ENCODE results near the gene P2RX7.
A peak's percentile ranks its signal among the peaks of the same experiment; 100 is the strongest.

Gene P2RX7
- total RNA-seq: 13.2 to 27.8 (median 21.0) reads per million in 4 donors

DNA sequence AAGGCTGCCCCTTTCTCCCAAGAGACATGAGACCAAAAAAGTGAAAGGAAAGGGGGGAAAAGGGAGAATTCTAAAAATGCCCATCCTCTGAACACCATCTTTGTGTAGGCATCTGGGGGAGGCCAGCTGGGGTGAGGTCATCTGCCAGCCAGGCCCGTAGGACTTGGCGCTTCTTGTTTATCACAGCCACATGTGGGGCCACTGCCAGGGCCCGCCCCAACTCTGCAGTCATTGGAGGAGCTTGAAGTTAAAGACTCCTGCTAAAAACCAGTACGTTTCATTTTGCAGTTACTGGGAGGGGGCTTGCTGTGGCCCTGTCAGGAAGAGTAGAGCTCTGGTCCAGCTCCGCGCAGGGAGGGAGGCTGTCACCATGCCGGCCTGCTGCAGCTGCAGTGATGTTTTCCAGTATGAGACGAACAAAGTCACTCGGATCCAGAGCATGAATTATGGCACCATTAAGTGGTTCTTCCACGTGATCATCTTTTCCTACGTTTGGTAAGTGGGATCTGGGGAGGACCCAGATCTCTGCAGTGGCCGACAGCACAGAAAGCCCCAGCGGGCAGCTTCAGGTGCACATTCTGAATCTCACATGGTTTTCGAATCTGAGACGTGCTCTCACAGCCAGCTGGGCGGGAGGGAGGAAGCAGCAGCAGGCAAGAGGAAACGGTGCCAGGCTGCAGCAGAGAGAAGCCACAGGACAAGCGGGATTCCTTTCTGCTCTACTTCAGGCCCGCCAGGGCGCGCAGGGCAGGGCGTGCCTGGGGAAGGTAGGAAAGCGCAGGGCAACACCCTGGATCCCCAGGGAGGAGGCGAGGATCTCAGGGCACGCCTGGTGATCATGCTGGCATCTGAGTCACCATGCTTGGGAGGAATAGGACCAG lies at the start of gene P2RX7:
Gene P2RX7 (plus strand): TSS at position 276 of the 881 bp plus-strand sequence. CDS start 95 bp downstream, at position 371.
- DNase-seq: peak in 3 of 5 donors; percentile 6 to 52 (median 21)

DNA sequence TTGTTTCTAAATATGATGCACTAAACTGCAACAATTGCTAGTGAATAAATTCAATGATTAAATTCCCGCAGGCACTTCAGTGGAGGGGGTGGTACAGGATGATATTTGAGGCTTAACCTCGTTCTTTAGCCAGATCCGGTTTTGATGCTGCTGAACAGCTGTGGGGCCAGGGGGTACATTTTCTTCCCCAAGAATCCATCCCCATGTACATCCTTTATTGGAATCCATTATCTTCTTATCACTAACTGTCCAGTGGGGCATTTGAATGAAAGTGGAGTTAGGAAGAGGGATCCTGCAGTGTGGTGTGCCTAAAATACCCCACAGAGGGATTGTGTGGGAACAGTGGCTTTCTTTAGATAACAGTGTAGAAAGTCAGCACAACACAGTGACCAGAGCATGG lies 48.4 kb upstream of the P2RX7 start:
- no peak for DNase-seq

DNA sequence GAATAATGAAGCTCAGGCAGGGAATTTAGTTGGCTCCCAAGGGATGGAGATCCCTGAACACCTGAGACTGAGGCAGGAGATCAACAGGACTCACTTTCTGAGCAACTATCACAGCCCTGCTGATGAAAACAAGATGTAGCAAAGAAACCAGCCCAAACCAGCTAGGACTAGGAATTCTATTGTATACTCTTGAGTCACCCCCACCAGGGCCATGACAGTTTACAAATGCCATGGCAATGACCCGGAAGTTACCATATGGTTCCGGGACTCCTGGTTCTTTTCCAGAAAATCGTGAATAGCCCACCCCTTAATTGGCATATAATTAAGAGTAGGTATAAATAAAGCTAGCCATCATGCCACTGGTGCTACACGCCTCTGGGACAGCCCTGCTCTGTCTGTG lies 47.6 kb upstream of the P2RX7 start:
- no peak for DNase-seq

DNA sequence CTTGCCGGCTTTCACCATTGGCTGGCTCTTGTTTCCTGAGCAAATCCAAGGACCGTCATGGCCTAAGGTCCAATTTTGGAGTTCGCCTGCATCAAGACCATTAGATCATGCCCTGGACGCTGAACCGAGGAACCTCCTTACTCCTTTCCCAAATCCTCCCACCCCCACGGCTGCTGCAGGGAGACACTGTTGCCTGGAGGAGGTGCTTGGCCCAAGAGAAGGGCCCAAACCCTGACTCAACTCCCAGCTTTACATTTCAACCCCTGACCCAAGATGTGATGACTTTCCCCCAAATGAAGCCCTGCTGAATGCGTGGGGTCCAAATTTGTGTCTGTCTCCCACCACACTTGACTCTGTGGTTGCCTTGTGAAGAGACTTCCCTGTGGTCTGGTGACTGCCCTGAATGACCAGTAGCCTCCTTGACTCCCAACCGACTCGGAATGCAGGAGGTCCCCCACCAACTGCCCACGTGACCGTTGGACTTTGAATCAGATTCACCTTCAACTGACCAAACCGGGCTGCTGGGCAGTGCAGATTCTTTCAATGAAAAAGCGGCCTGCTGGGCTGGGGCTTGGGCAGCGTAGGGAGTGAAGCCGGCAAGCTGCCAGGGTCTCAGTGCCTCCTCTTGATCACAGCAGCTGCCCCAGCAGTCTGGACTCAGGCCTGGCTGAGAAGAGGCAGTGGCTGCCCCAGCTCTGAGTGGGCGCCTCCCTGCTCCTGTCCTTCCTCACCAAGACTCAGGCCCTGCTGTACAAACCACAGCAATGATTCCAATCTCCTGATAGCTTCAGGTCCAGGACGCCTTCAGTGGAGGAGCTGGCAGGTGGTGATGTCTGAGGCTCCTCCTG lies 46.9 kb upstream of the P2RX7 start:
- DNase-seq: no peak

DNA sequence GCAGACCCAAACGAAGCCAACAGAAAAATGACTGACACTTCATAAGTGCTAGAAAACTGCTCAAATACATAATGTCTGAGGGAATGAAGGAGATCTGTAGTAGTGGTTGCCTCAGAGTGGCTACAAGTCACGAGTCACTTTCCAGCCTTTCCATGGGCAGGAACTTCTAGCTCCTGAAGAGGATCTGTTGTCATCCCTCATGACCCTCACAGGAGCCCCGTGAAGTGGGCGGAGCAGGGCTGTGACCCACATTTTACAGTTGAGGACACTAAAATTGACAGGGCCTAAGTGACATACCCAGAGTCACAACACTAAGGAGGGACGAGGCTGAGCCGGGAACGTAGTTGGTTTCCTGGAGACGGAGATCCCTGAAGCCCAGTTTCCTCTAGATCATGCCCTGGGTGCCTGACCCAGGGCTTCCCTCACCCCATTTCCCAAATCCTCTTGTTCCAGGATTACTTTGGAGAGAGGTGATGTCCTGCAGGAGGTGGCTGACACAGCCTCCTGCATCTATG lies 45.8 kb upstream of the P2RX7 start:
- no peak for DNase-seq

DNA sequence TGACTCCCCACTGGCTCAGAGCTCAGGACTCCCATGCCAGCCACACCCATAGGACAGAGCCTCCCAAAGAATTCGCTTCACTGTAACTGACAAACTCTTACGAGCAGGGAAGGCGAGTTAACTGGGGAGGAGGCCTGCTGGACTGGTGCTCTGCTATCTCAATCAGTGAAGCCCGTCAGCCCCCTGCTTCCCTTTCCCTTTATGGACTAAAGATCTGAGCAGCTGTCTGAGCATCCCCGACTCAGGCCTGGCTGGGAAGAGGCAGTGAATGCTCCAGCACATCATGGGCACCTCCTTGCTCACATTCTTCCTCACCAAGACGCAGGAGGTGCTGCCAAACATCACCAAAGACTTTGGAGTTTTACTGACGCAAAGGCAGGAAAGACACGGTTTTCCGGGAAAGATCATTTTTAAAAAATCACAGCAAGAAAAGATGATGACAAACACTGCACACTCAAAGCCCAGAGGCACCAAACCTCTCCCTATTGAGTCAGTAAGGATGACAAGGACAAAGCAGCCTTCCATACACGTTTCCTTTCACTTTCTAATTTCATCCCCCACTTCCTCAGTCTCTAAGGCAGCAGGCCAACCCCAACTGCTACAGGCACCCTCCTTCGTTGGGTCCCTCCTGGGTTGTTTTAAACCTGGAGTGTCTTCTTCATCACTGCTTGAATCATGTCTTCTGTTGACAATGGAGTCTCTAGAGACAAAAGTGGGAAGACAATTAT lies 45.0 kb upstream of the P2RX7 start:
- DNase-seq: no peak

DNA sequence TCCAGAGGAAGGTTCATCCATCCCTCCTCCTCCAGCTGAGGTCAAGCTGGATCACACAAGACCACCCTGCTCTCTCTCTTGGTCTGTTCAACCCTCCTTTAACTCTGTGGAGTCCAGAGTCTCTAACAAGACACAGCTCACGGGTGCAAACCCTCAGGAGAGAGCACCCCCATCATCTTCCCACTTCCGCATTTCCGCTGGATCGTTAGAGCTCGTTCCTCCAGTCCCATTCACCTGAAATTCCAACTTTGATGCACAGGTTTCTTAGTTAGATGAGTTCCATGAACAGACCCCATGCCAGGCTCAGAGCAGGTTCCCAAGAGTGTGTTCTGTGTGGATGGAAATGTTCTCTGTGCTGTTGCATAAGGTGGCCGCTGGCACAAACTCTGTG lies 44.5 kb upstream of the P2RX7 start:
- no peak for DNase-seq

DNA sequence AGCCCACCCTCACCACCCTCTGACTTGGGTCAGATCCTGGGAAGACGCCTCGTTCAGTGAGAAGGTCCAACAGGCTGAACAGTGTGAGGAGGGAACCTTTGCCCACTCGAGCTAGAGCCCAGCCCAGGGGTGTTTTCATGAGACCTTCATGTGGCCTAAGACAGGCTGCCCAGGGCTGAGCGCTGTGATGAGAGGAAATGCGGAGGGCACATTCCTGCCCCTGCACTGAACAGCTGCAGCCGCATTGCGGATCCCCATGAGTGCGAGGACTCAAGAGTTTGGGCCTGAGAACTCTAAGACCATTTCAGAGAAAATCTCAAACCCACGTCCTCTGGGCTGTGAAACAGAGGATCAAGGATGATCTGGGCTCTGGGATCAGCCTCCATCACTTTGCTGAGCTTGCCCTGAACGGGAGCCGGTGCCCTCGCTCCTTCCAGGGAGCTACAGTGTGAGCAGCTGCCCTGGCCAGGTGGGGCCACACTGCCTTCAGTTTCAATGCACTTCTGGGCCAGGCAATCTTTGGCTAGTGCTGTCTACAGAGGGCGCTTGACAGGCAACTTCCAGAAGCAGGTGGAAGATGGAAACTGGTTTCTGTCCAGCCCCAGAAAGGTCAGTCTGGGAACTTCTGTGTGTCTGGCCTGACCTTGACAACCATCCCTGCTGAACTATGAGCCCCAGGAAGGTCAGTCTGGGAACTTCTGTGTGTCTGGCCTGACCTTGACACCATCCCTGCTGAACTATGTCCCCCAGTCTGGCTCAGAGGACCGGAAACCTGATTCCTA lies 43.5 kb upstream of the P2RX7 start:
- no peak for DNase-seq

DNA sequence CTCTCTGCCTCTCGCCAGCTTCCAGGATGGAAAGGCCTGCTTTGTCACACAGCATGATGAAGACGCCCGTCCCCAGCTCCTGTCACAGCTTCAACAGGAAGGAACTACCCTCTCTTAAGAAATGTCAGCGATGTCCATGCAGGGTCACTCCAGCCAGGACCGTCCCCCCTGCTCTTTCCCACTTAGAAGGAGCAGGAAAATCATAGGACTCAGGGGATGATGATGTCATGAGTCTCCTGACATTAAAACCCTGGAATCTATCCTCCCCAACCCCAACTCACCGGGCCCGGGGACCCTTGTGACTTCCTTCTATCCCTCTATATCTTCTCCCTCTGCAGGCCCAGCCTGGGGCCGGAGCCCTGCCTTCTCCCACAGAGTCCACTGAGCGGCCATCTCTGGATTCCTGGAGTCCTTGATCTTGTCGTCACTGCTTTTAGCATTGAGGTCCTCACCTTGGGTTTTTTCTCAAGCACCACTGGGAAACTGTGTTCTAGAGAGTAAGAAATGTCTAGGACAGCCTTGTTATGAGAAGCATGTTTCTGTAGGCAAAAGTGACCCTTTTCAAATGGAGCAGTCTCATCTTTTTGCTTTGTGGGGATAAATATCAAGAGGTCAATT lies 42.8 kb upstream of the P2RX7 start:
- DNase-seq: no peak

DNA sequence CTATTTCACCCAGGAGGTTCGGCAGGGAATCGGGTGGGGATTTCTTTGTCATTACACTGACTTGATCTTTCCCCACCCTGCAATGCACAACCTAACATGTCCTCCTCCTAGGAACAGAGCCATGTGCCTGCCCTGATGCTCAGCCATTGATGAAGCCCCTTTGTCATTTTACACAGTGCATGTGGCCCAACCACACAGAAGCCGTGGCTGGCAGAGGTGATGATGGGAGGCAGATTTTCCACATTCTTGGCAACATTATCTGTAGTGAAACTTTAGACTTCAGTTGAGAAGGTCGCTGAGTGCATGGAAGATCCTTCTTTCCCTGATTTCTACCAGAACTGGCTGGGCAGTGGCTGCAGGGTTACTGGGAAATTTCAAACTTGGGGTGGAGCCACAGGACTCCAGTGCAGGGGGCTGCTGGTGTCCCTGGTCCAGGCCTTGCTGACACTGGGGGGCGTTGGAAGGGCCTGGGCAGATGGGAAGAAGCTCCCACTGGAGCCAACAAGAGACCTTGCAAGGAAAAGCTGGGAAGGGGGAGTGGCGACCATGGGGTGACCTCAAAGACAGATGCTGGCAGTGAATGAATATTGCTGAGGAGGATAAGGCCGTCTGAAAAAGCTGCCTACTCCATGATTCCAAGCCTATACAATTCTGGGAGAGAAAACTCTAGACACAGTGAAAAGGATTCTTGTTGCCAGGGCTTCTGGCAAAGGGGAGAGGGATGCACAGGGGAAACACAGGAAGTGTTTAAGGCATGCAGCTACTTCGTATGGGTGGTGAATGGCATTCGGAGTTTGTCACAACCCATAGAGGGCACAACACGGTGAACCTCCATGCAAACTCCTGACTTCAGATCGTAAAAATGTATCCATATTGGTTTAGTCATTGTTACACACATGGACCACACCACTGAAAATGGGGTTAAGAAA lies 41.8 kb upstream of the P2RX7 start:
- DNase-seq: no peak

DNA sequence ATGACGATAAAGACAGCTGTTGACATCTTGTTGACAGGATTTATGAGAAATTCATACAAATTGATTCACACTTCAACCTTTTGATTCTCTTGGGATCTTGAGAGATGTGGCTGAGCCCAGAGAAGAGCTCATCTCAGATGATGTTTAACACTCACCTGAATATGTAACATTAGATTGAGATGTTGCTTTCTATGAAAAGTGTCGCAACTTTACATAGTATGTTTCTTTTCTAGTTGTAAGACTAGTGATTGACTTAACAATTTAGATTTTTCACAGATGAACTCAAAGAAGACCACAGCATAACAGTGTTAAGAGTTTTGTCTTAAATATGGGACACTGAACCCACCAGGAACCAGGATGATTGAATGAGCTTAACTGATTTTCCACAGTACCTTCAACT lies 40.6 kb upstream of the P2RX7 start:
- no peak for DNase-seq

DNA sequence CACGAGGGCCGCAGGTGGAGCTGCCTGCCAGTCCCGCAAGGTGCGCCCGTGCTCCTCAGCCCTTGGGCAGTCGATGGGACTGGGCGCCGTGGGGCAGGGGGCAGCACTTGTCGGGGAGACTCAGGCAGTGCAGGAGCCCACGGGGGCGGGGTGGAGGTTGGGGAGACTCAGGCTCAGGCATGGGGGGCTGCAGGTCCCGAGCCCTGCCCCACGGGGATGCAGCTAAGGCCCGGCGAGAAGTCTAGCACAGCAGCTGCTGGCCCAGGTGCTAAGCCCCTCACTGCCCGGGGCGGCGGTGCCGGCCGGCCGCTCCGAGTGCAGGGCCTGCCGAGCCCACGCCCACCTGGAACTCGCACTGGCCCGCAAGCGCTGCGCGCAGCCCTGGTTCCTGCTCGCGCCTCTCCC lies 39.2 kb upstream of the P2RX7 start:
- DNase-seq: no peak

DNA sequence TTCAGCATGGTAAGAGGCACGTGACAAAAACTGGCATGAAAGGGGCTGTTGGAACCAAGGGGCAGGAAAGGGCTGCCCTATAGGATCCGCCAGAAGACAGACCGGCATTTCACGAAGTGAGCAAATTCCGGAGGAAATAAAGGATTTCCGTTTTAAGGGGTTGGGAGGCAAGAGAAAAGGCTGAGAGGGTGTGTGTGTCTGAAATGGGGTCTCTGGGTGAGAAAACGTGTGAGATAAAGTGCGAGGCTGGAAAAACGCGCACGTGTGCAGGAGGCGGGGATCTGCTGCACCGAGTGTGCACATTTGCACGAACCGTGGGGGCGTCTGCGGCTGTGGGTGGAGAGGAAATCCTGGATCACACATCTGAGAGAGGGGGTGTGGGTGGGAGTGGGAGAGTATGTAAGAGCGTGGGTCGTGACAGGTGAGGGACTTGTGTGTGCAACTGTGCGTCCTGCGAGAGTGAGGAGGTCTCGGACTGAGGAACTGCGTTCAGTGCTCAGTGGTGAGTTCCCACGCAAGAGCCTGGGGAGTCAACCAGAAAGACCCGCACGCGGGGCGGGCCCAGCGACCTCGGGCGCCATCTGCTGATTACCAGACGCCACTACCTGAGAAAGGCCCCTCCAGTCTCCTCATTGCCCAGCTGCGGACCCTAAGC lies 37.0 kb upstream of the P2RX7 start:
- peak; percentile 56 to 75 (median 68) for DNase-seq

DNA sequence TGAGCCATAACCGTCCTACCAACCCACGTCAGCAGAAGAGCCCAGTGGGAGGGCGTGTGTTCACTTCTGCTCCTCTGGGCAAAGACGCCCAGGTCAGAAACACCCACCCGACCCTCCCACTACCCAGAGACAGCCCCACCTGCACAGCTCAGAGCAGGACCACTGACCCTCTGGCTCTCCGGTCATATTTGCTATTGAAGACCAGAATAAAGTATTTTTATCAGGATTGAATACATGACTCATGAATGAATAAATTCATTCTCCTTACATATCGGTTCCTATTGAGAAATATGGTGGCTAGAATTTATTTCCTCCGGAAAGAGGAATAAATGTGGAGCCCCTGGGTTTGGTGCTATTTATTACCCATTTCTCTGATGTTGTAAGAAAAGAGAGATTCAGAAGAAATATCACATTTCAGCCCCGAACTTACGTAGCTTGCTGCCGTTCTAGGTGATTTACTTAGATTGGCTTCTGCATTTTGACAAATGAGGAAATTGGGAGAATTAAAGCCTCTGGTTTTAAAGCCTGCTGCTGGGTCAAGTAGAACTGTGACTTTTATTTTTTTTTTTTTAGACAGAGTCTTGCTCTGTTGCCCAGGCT lies 36.4 kb upstream of the P2RX7 start:
- no peak for DNase-seq

DNA sequence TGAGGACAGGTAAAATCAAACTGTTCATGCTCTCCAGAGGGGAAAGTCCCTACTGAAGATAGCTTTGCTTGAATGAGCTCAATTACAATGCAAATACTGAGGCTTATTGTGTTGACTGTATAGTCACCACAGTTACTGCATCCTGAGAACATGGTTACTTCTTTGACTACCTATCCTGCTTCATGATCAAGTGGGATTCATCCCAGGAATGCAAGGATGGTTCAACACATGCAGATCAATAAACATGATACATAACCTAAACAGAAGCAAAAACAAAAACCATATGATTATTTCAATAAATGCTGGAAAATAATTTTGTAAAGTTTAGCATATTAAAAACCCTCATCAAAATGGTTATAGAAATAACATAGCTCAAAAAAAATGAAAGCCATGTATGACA lies 32.9 kb upstream of the P2RX7 start:
- DNase-seq: no peak

DNA sequence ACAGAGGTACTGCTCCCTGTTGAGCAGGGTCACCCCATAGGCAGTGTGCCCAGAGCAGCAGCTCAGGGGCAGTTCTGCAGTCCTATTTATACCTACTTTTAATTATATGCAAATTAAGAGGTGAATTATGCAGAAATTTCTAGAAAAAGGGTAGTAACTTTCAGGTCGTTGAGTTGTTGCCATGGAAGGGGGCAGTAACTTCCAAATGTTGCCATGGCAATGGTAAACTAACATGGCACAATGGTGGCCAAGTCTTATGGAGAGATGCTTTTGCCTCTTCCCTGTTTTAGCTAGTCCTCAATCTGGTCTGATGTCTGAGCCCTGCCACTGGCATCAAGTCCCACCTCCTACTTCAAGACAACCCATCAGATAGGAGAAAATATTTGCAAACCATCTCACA lies 30.4 kb upstream of the P2RX7 start:
- no peak for DNase-seq

DNA sequence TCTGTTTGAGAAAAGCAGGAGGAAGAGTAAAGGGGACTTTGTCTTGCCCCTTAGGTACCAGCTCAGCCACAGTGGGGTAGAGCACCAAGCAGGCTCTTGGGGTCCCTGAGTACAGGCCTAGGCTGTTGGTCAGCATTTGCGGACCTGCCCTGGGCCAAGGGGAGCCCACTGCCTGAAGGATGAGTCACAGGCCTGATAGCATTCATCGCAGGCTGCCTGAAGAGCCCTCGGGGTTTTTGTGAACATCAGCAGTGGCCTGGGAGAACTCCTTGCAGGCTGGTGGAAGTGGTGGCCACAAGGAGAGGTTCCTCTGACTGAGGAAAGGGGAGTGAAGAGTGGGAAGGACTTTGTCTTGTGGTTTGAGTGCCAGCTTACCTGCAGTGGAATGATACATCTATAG lies 25.0 kb upstream of the P2RX7 start:
- no peak for DNase-seq

DNA sequence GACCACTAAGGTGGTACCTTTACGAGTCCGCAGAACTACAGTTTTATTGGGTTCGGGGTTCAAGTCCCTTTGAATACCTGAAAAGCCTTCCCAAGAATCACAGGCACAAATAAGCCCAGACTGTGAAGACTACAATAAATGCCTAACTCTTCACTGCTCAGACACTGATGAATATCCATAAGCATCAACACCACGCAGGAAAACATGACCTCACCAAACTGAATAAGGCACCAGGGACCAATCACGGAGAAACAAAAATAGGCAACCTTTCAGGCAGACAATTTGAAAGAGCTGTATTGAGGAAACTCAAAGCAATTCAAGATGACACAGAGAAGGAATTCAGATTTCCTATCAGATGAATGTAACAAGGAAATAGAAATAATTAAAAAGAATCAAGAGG lies 24.2 kb upstream of the P2RX7 start:
- DNase-seq: no peak

DNA sequence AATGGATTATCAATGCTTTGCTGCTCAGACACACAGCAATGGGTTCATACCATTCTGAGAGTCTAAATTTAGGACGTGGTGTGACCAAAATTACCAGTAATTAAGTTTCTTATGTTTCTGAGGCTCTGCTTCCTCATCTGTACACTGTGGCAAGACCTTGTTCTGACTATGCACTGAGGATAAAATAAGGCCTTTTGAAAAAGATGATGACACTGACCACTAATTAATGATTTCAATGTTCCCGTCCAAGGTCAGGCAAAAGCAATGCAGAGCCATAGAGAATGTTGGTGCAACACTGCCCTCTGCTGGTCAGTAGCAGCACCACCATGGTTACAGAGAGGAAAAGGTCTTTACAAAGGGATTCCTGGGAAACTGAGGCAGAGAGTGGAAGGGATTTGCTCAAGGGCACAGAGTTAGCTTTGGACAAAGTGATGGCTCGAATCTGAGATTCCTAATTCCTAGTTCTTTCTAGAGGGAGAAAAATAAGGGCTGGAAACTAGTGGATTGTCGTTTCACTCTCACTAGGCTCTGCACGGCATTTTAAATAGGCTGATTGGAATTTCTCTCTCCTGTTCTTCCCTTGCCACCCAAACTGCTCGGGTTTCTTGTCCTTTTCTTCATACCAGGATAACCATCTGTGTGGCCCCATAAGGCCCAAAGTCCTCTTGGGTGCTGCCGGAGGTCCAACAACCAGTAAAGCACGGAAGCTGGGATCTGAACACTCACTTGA lies 22.3 kb upstream of the P2RX7 start:
- DNase-seq: peak in 4 of 5 donors; percentile 42 to 63 (median 54)
